Measurements from ENCODE around the gene SAA4. TPM values are rescaled to one million over a fixed set of nuclear protein-coding genes. Genes with fewer than 3 reads are reported as not detected.

SAA4 gene
- total RNA-seq, 2 donors from 2014 or later: not detected

GRCh38 chr11:18235394-18236334, 938 bp downstream of the SAA4 start:
- H3K4me3 ChIP-seq (ENCODE audit: low read length): no peak overlapping the region
- H3K4me1 ChIP-seq (ENCODE audit: control insufficient read depth, insufficient read depth, low read length): no peaks in the 10 kb centered on the region
- no peaks in the 10 kb centered on the region for H3K36me3 Mint-ChIP-seq (ENCODE audit: low read depth)
- H3K4me1 Mint-ChIP-seq: no peaks in the 10 kb centered on the region
- H3K27ac ChIP-seq (ENCODE audit: low read depth, low read length): no peak overlapping the region
- H3K27ac Mint-ChIP-seq: no peak overlapping the region
- no peak for DNase-seq
- H3K4me3 Mint-ChIP-seq: no peak overlapping the region
- H3K9me3 Mint-ChIP-seq: no peaks in the 10 kb centered on the region
- H3K27me3 ChIP-seq (ENCODE audit: control insufficient read depth, insufficient read depth, low read length, poor library complexity, severe bottlenecking): peaks cover 23% of the 10 kb centered on the region
- no peak overlapping the region for H3K9ac ChIP-seq (ENCODE audit: extremely low read depth, low read length, poor library complexity, severe bottlenecking)
- no peaks in the 10 kb centered on the region for H3K36me3 ChIP-seq (ENCODE audit: control insufficient read depth, insufficient read depth, low read length)
- TF ChIP-seq CTCF (conservative IDR thresholded peaks at IDR 0.05): no peak
- WGBS, 2 experiments (ENCODE audit: insufficient coverage in 1 of 2, insufficient read length in 1 of 2): 80% methylated on average over 3 to 8 of the region's 8 CpGs
- peaks cover 17% of the 10 kb centered on the region for H3K27me3 Mint-ChIP-seq (ENCODE audit: insufficient read depth)
- no peaks in the 10 kb centered on the region for H3K9me3 ChIP-seq (ENCODE audit: control insufficient read depth, low read length)

- no peak for DNase-seq
- Mint-ChIP-seq H3K9me3 (no peaks in the 10 kb centered on the region), H3K4me1 (no peaks in the 10 kb centered on the region), H3K27ac (no peak overlapping the region), H3K27me3 (ENCODE audit: insufficient read depth) (peaks cover 10% of the 10 kb centered on the region), H3K36me3 (ENCODE audit: low read depth) (no peaks in the 10 kb centered on the region), H3K4me3 (no peak overlapping the region)
- peaks cover 11% of the 10 kb centered on the region for H3K27me3 ChIP-seq (ENCODE audit: control insufficient read depth, insufficient read depth, low read length, poor library complexity, severe bottlenecking)
- no peak for TF ChIP-seq CTCF (conservative IDR thresholded peaks at IDR 0.05)
- H3K36me3 ChIP-seq (ENCODE audit: control insufficient read depth, insufficient read depth, low read length): no peaks in the 10 kb centered on the region
- no peaks in the 10 kb centered on the region for H3K4me1 ChIP-seq (ENCODE audit: control insufficient read depth, insufficient read depth, low read length)
- no peak overlapping the region for H3K27ac ChIP-seq (ENCODE audit: low read depth, low read length)
- no peak overlapping the region for H3K4me3 ChIP-seq (ENCODE audit: low read length)
- H3K9me3 ChIP-seq (ENCODE audit: control insufficient read depth, low read length): no peaks in the 10 kb centered on the region
- H3K9ac ChIP-seq (ENCODE audit: extremely low read depth, low read length, poor library complexity, severe bottlenecking): no peak overlapping the region
- 83 to 92% methylated on average over 2 to 4 of the region's 4 CpGs for WGBS, 2 experiments (ENCODE audit: insufficient coverage in 1 of 2, insufficient read length in 1 of 2)
Measured at GRCh38 chr11:18233912-18234311, 2.7 kb downstream of the SAA4 start.

- Histone ChIP-seq H3K27me3 (ENCODE audit: control insufficient read depth, insufficient read depth, low read length, poor library complexity, severe bottlenecking) (no peaks in the 10 kb centered on the region), H3K9me3 (ENCODE audit: control insufficient read depth, low read length) (no peaks in the 10 kb centered on the region), H3K4me1 (ENCODE audit: control insufficient read depth, insufficient read depth, low read length) (no peaks in the 10 kb centered on the region), H3K4me3 (ENCODE audit: low read length) (no peak overlapping the region), H3K9ac (ENCODE audit: extremely low read depth, low read length, poor library complexity, severe bottlenecking) (no peak overlapping the region), H3K27ac (ENCODE audit: low read depth, low read length) (no peak overlapping the region), H3K36me3 (ENCODE audit: control insufficient read depth, insufficient read depth, low read length) (no peaks in the 10 kb centered on the region)
- no peaks in the 10 kb centered on the region for H3K36me3 Mint-ChIP-seq (ENCODE audit: low read depth)
- DNase-seq: no peak
- H3K27me3 Mint-ChIP-seq (ENCODE audit: insufficient read depth): peaks cover 5% of the 10 kb centered on the region
- no peaks in the 10 kb centered on the region for H3K9me3 Mint-ChIP-seq
- 94 to 95% methylated on average over 2 of the region's 2 CpGs for WGBS, 2 experiments (ENCODE audit: insufficient coverage in 1 of 2, insufficient read length in 1 of 2)
- TF ChIP-seq CTCF (conservative IDR thresholded peaks at IDR 0.05): no peak
- H3K4me1 Mint-ChIP-seq: no peaks in the 10 kb centered on the region
- H3K4me3 Mint-ChIP-seq: no peak overlapping the region
- no peak overlapping the region for H3K27ac Mint-ChIP-seq
Measured at GRCh38 chr11:18230859-18231258, 5.7 kb downstream of the SAA4 start.
